Peyer's patch (tissue), 4 donors: ENCODE results near the gene R3HDM2.

ENCODE experiments used
- POLR2A ChIP-seq, 2 donors: fragments of 450-650 bp; IDR thresholded peaks; one replicate each; pipeline ENCODE4 v1.5.1; 2017; ENCODE audit warnings: antibody characterized with exemption in 2 of 2, mild to moderate bottlenecking in 2 of 2, moderate library complexity in 2 of 2
- TF ChIP-seq, protein P1 (sequence below), 6 experiments: fragments of 450-650 bp in 4 of 6; fragments of 200-600 bp in 2 of 6; sonication (generic) in 1 of 6; IDR thresholded peaks; one replicate each; pipeline ENCODE4 v1.5.1; 2017 to 2019; ENCODE audit warnings: antibody characterized with exemption in 6 of 6, mild to moderate bottlenecking in 3 of 6, moderate library complexity in 1 of 6

DNA sequence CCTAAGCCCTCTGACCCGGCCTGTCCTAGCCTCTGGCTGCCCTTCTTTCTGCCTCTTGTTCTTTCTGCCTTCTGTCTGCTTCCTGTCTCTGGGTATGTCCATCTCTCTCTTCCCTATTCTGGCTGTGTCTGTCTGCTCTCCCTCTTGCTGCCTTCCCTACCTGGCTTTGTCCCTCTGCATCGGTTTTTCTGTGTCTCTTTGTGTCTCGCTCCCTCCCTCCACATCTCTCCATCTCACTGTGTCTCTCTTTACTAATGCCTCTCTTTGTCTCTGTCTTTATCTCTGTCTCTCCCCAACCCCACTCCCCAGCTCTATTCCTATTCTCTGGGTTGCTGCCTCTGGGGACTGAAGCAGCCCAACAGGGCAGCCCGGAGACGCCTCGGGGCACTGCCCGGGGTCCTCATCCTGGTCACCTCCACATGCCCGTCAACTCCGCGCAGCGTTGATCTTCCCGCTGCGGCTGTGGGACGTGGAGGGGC, 191.2 kb downstream of the R3HDM2 start:
- TF ChIP-seq, protein P1, sequence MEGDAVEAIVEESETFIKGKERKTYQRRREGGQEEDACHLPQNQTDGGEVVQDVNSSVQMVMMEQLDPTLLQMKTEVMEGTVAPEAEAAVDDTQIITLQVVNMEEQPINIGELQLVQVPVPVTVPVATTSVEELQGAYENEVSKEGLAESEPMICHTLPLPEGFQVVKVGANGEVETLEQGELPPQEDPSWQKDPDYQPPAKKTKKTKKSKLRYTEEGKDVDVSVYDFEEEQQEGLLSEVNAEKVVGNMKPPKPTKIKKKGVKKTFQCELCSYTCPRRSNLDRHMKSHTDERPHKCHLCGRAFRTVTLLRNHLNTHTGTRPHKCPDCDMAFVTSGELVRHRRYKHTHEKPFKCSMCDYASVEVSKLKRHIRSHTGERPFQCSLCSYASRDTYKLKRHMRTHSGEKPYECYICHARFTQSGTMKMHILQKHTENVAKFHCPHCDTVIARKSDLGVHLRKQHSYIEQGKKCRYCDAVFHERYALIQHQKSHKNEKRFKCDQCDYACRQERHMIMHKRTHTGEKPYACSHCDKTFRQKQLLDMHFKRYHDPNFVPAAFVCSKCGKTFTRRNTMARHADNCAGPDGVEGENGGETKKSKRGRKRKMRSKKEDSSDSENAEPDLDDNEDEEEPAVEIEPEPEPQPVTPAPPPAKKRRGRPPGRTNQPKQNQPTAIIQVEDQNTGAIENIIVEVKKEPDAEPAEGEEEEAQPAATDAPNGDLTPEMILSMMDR (IDR thresholded peaks at IDR 0.05), result no peak
- TF ChIP-seq POLR2A (IDR thresholded peaks at IDR 0.05), result no peak
